A549 (cell line): Measurements from ENCODE around the gene CDH4. TPM values are rescaled to one million over a fixed set of nuclear protein-coding genes. Genes with fewer than 3 reads are reported as not detected.

Source experiments
- ATAC-seq, 2 experiments: fragments of 200-7000 bp in 1 of 2; fragments of >200 bp in 1 of 2; cut with Nextera tagmentation in 1 of 2; cut with Tn5 transposase in 1 of 2; 3 replicates each; pipeline versions ENCODE4 v1.8.0 to v1.9.1; 2018 to 2020; ENCODE audit warnings: mild to moderate bottlenecking in 1 of 2, moderate library complexity in 1 of 2
- CTCF ChIA-PET: fragments of 300-600 bp; sonication (Branson Sonifier 250); formaldehyde crosslinking; extraction: SDS; loops from one replicate; lab custom pipeline; 2021; ENCODE audit warnings: antibody characterized with exemption, inconsistent platforms; lab: Yijun Ruan, JAX
- POLR2A ChIA-PET: fragments of 350-600 bp; formaldehyde crosslinking; extraction: SDS; loops from one replicate; lab custom pipeline; 2021; ENCODE audit warnings: antibody characterized with exemption, inconsistent platforms; lab: Yijun Ruan, JAX
- DNase-seq, 2 experiments: peaks; one replicate each; pipeline versions ENCODE4 v3.0.0 to v3.0.0-alpha.2; 2011 to 2016; ENCODE audit warnings: low read depth in 1 of 2, low spot score in 1 of 2
- FAIRE-seq: peaks from 2 replicates; lab custom pipeline; 2011; peaks lifted over from hg19 to GRCh38; lab: Jason Lieb, UNC
- H3K27ac ChIP-seq, 2 experiments: fragments of >200 bp; sonication (Bioruptor Twin); formaldehyde crosslinking; 3 replicates each; pipeline ENCODE4 v1.5.1; 2016 to 2017
- H3K4me1 ChIP-seq: fragments of >200 bp; sonication (Bioruptor Twin); formaldehyde crosslinking; 3 replicates; pipeline ENCODE4 v1.6.1; 2016
- H3K4me2 ChIP-seq: fragments of >200 bp; sonication (Bioruptor Twin); formaldehyde crosslinking; 3 replicates; pipeline ENCODE4 v1.6.1; 2016
- H3K4me3 ChIP-seq: fragments of >200 bp; sonication (Bioruptor Twin); formaldehyde crosslinking; 3 replicates; pipeline ENCODE4 v1.5.1; 2016
- H3K9me3 ChIP-seq: fragments of >200 bp; sonication (Bioruptor Twin); formaldehyde crosslinking; 3 replicates; pipeline ENCODE4 v1.6.1; 2016
- BHLHE40 ChIP-seq: IDR thresholded peaks from 2 replicates; pipeline ENCODE4 v1.6.1; 2012; ENCODE audit warnings: low read depth, low read length, inconsistent platforms
- CBX8 ChIP-seq: fragments of 200-600 bp; sonication (generic); IDR thresholded peaks from 2 replicates; pipeline ENCODE4 v1.6.1; 2016
- CHD2 ChIP-seq: fragments of 150-350 bp; IDR thresholded peaks from 2 replicates; pipeline ENCODE4 v1.6.1; 2014; ENCODE audit warnings: low read length; ENCODE audit not compliant: partially characterized antibody
- E2F6 ChIP-seq: IDR thresholded peaks from 2 replicates; pipeline ENCODE4 v1.6.1; 2012; ENCODE audit warnings: low read depth, borderline replicate concordance
- EHF ChIP-seq: fragments of 250-450 bp; sonication (Bioruptor Pico); IDR thresholded peaks from 2 replicates; pipeline ENCODE4 v1.5.0; 2020; ENCODE audit warnings: mild to moderate bottlenecking
- ELK1 ChIP-seq: fragments of 150-350 bp; IDR thresholded peaks from 2 replicates; pipeline ENCODE4 v1.6.1; 2014; ENCODE audit warnings: low read depth, mild to moderate bottlenecking, low read length
- ESRRA ChIP-seq: fragments of 150-350 bp; IDR thresholded peaks from 2 replicates; pipeline ENCODE4 v1.6.1; 2014; ENCODE audit warnings: mild to moderate bottlenecking, low read length, borderline replicate concordance
- FOSB ChIP-seq: fragments of 250-450 bp; sonication (Bioruptor Pico); IDR thresholded peaks from 2 replicates; pipeline ENCODE4 v1.5.0; 2020; ENCODE audit warnings: mild to moderate bottlenecking, moderate library complexity
- FOXS1 ChIP-seq: fragments of 250-450 bp; sonication (Bioruptor Pico); IDR thresholded peaks from 2 replicates; pipeline ENCODE4 v1.5.0; 2020; ENCODE audit warnings: mild to moderate bottlenecking, moderate library complexity
- GATA3 ChIP-seq: IDR thresholded peaks from 2 replicates; pipeline ENCODE4 v1.6.1; 2012; ENCODE audit warnings: borderline replicate concordance
- HES2 ChIP-seq: fragments of >200 bp; sonication (Bioruptor Twin); formaldehyde crosslinking; IDR thresholded peaks from 2 replicates; pipeline ENCODE4 v1.6.1; 2016
- HOXA7 ChIP-seq: fragments of 250-450 bp; sonication (Bioruptor Pico); IDR thresholded peaks from 2 replicates; pipeline ENCODE4 v1.5.0; 2020; ENCODE audit warnings: mild to moderate bottlenecking, moderate library complexity
- HOXB13 ChIP-seq: fragments of 250-450 bp; sonication (Bioruptor Pico); IDR thresholded peaks from 2 replicates; pipeline ENCODE4 v1.5.0; 2020; ENCODE audit warnings: low read depth, mild to moderate bottlenecking, moderate library complexity
- HOXB5 ChIP-seq: fragments of 250-450 bp; sonication (Bioruptor Pico); IDR thresholded peaks from 2 replicates; pipeline ENCODE4 v1.5.0; 2020; ENCODE audit warnings: mild to moderate bottlenecking, moderate library complexity
- MAFK ChIP-seq: fragments of 450-650 bp; IDR thresholded peaks from 2 replicates; pipeline ENCODE4 v1.6.1; 2014; ENCODE audit not compliant: partially characterized antibody
- MAZ ChIP-seq: fragments of 150-350 bp; IDR thresholded peaks from 2 replicates; pipeline ENCODE4 v1.6.1; 2014; ENCODE audit warnings: antibody characterized with exemption, low read depth, low read length, borderline replicate concordance
- NFE2L2 ChIP-seq: fragments of 150-350 bp; conservative IDR thresholded peaks from 2 replicates; pipeline ENCODE4 v1.6.1; 2014; ENCODE audit warnings: low read length
- NPAS2 ChIP-seq: fragments of 250-450 bp; sonication (Bioruptor Pico); IDR thresholded peaks from 2 replicates; pipeline ENCODE4 v1.8.0; 2022; ENCODE audit warnings: mild to moderate bottlenecking, moderate library complexity, borderline replicate concordance
- NR3C1 ChIP-seq: fragments of >200 bp; sonication (Bioruptor Twin); formaldehyde crosslinking; IDR thresholded peaks from 3 replicates; pipeline ENCODE4 v1.6.1; 2017
- PBX3 ChIP-seq: IDR thresholded peaks from 2 replicates; pipeline ENCODE4 v1.6.1; 2012
- PHF8 ChIP-seq: fragments of 200-600 bp; sonication (generic); IDR thresholded peaks from 2 replicates; pipeline ENCODE4 v1.6.1; 2016; ENCODE audit warnings: low read depth, mild to moderate bottlenecking, antibody characterized with exemption, moderate library complexity, borderline replicate concordance
- RAD21 ChIP-seq, 2 experiments: fragments of >200 bp in 1 of 2; sonication (Bioruptor Twin) in 1 of 2; formaldehyde crosslinking in 1 of 2; IDR thresholded peaks in 1 of 2; conservative IDR thresholded peaks in 1 of 2; 2 replicates in 1 of 2; 3 replicates in 1 of 2; pipeline ENCODE4 v1.6.1; 2012 to 2018; ENCODE audit warnings: inconsistent platforms in 1 of 2
- RFX5 ChIP-seq: fragments of 450-650 bp; IDR thresholded peaks from 2 replicates; pipeline ENCODE4 v1.7.1; 2014; ENCODE audit warnings: antibody characterized with exemption, mild to moderate bottlenecking, moderate library complexity
- RNF2 ChIP-seq: fragments of 200-600 bp; sonication (generic); IDR thresholded peaks from 2 replicates; pipeline ENCODE4 v1.6.1; 2016; ENCODE audit warnings: low read depth, mild to moderate bottlenecking, antibody characterized with exemption, moderate library complexity, borderline replicate concordance
- SMC3 ChIP-seq: fragments of >200 bp; sonication (Bioruptor Twin); formaldehyde crosslinking; IDR thresholded peaks from 3 replicates; pipeline ENCODE4 v1.6.1; 2018; ENCODE audit warnings: inconsistent platforms
- SREBF2 ChIP-seq: fragments of 450-650 bp; IDR thresholded peaks from 2 replicates; pipeline ENCODE4 v1.6.1; 2014; ENCODE audit warnings: mild to moderate bottlenecking, moderate library complexity
- USF2 ChIP-seq: fragments of 450-650 bp; IDR thresholded peaks from 2 replicates; pipeline ENCODE4 v1.6.1; 2014; ENCODE audit warnings: antibody characterized with exemption
- ZFP36 ChIP-seq: fragments of 450-650 bp; IDR thresholded peaks from 2 replicates; pipeline ENCODE4 v1.6.1; 2014; ENCODE audit warnings: borderline replicate concordance; ENCODE audit not compliant: partially characterized antibody
- ZSCAN20 ChIP-seq: fragments of 250-450 bp; sonication (Bioruptor Pico); IDR thresholded peaks from 2 replicates; pipeline ENCODE4 v1.8.0; 2022; ENCODE audit warnings: mild to moderate bottlenecking, moderate library complexity
- WGBS: methylation state at CpG from one replicate; pipeline ENCODE4 v1.1.6; 2017; ENCODE audit errors: missing lambda C conversion rate; 5-methylcytosine and 5-hydroxymethylcytosine counted together
- polyA plus RNA-seq, 4 experiments: library from polyadenylated mRNA; depleted of rRNA in 3 of 4; stranded (reverse); fragments of >200 nt; fragmentation: RNase III in 1 of 4; extraction: RNeasy Plus Mini Kit Qiagen cat#74134 plus additional on column Dnase treatment in 1 of 4; gene quantifications; 2 replicates in 3 of 4; 3 replicates in 1 of 4; pipeline ENCODE4 v1.2.3, GENCODE V29; 2011 to 2017

CDH4 gene
- polyA plus RNA-seq, 2 of the 4 experiments (the other 2 are of a cell fraction): 3.4 to 10.3 TPM

- Histone ChIP-seq H3K4me2 (no peak overlapping the region), H3K4me3 (no peak overlapping the region), H3K27ac (no peak overlapping the region), H3K9me3 (no peaks in the 10 kb centered on the region), H3K4me1 (no peaks in the 10 kb centered on the region)
- no peak for ATAC-seq
- no peak for FAIRE-seq
- TF ChIP-seq HOXA7 (CRISPR knock-in tag) (no peak), GATA3 (no peak), RNF2 (no peak), RAD21 (conservative IDR thresholded peaks at IDR 0.05 in 1 of 2, IDR thresholded peaks at IDR 0.05 in 1 of 2) (no peak), SMC3 (no peak), NPAS2 (no peak), MAFK (no peak), HOXB5 (CRISPR knock-in tag) (no peak), ZSCAN20 (CRISPR knock-in tag) (no peak), NFE2L2 (no peak), FOSB (CRISPR knock-in tag) (no peak), BHLHE40 (no peak), ZFP36 (no peak), EHF (no peak), E2F6 (no peak), ELK1 (no peak), CHD2 (no peak), NR3C1 (no peak), SREBF2 (no peak), FOXS1 (no peak)
- no peak for DNase-seq
- 60% methylated on average over 14 of the region's 18 CpGs for WGBS
- ChIA-PET POLR2A (no interaction called here), CTCF (interaction anchor here (0.6 kb wide), 2 partner anchors 615 to 802 kb away, joined by 3 read pairs; no protein-coding TSS in a partner anchor)
Observed at GRCh38 chr20:61776491-61777075, 524.5 kb downstream of the CDH4 start.

- Histone ChIP-seq H3K4me2 (no peak overlapping the region), H3K9me3 (no peaks in the 10 kb centered on the region), H3K4me1 (no peaks in the 10 kb centered on the region), H3K27ac (no peak overlapping the region), H3K4me3 (no peak overlapping the region)
- TF ChIP-seq PHF8 (no peak), PBX3 (no peak), CBX8 (no peak), HES2 (no peak), FOSB (CRISPR knock-in tag) (no peak), HOXB13 (CRISPR knock-in tag) (no peak), USF2 (no peak), MAZ (no peak), RFX5 (no peak), ESRRA (no peak)
- POLR2A ChIA-PET: no interaction called here
- 73% methylated on average over 24 of the region's 24 CpGs for WGBS
- no peak for ATAC-seq
- FAIRE-seq: no peak
- no peak for DNase-seq
- CTCF ChIA-PET: no interaction called here
Observed at GRCh38 chr20:61777773-61778494, 525.9 kb downstream of the CDH4 start.
